ENCODE results near the gene YY1.
"Not testable (repeated sequence)": the region's sequence is repeated elsewhere in the genome, so short reads cannot be mapped to it uniquely, and the experiment has no call there.

Gene YY1

DNA sequence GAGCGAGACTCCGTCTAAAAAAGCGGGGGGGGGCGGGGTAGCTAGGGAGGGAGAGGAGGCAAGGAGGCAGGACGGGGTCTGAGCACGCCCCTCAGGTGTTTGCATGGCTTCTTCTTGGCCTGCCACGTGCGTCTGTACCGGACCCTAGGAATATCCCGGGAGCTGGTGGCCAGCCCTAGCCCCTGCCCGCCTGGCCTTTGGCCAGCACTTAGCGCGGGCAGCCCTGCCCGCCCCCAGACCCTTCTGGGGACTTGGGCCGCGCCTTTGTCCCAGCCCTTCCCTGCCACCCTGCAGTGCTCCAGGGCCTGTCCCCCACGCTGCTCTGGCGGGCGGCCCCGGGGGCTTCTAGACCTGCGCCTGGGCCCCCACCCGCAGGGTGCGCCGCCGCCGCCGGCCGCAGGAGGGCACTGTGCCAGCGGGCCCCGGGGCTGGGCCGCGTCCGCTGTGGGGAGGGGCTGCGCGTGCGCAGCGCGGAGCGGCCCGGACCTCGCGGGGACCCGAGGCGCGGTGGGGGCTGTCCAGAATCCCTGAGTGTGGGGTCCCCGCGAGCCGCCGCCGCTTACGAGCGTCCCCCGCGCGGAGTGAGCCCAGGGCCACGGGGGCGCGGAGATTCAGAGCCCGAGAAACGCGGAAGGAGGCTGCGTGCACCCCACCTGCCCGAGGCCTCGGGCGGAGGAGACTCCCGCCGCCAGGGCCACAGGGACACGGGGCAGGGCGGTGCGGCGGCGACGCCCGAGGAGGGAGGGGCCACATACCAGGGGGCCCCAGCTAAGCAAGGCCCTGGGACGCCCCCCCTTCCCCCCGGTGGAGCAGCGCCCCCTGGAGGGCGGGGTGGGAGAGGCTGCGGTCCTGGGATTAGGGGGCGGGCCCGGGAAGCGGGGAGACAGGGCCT is 46.3 kb downstream of the YY1 start:
- peak; percentile 83 for DNase-seq

DNA sequence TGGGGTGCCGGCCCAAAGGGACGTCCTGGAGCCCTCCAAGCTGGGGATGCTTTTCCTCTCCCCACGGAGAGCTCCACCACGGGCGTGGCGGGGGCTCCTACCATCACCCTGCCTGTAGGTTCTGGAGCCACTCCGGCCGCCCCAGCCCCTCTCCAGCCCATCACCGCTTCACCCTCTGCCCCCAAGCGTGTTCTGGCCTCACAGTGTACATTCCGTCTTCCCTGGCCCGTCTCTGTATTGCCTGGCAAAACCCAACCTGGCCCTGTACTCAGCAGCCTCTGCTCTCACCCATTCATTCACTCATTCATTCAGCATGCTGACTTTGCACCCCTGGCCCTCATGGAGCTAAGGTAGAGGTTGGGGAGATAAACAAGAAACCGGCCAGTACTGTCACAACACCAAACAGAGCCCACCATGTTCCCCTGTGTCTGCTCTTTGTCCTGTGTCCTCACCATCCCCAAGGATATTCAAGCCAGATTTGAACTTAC is 47.0 kb downstream of the YY1 start:
- DNase-seq, result no peak

DNA sequence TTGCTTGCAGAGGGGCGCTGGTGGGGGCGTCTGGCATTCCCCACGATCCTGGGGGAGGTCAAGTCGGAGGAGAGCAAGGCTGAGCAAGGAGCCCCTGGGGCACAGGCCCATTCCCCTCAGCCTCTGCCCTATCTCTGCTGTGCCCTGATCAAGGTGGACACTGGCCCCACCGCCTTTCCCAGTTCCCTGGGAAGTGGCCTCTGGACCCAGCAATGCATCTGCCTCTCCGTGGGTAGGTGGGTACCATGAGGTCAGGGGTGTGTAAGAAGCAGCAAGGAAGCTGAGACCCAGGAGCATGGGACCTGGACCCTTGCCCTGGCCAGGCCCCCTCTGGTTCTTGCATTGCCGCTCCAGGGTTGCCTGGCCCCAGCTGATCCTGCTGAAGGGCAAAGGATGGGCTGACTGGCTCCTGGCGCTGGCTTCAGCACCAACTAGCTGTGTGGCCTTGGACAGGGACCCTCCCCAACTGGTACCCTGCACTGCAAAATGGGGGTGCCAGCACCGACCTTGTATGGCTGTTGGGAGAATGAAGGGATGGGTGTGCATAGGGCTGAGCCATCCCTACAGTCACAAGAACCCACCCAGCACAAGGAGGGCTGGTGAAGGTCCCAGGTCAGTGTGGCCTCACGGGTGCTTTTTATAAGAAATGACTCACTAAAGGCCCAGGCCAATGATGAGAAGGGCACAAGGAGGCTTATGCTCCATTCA is 47.7 kb downstream of the YY1 start:
- no peak for DNase-seq

DNA sequence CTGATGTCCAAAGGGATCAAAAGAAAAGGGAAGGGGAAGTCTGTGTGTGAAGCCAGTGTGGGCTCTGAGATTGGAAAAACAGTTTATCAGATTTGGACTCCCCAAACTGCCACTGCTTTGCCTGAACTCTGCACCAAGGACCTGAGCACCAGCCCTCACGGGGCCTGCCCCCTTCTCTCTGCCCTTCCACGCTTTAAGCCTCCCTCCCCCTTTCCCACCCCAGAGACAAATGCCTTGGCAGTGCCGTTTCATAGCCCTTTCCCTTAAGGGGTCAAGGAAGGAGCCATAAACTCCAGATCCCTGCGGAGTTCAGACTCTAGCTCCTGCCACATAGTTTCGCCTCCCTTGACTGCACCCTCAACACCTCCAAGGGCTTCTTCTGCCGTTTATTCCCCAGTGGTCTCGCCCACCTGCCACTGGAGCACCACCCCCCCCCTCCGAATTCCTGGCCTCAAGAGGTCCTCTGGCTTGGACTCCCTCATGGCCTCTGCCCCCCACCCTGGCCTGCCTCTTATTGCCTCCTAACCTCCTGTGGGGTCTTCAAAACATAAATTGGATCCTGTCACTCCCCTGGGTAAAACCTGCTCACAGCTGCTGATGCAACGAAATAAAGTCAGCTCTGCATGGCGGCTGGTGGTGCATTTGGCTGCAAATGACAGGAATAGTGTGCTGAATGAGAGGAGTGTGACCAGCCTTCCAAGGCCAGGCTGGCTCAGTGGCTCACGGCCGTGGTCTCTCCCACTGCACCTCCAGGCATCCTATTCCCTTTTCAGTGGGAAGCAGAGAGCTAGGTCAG is 48.5 kb downstream of the YY1 start:
- no peak for DNase-seq

DNA sequence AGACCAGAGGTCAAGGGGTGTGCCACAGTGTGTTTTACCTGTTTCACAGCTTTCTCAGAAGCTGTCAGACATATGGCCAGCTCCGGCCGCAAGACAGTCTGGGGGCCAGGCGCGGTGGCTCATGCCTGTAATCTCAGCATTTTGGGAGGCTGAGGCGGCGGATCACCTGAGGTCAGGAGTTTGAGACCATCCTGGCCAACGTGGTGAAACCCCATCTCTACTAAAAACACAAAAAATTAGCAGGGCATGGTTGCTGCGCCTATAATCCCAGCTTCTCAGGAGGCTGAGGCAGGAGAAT is 49.0 kb downstream of the YY1 start:
- not testable (repeated sequence) for DNase-seq

DNA sequence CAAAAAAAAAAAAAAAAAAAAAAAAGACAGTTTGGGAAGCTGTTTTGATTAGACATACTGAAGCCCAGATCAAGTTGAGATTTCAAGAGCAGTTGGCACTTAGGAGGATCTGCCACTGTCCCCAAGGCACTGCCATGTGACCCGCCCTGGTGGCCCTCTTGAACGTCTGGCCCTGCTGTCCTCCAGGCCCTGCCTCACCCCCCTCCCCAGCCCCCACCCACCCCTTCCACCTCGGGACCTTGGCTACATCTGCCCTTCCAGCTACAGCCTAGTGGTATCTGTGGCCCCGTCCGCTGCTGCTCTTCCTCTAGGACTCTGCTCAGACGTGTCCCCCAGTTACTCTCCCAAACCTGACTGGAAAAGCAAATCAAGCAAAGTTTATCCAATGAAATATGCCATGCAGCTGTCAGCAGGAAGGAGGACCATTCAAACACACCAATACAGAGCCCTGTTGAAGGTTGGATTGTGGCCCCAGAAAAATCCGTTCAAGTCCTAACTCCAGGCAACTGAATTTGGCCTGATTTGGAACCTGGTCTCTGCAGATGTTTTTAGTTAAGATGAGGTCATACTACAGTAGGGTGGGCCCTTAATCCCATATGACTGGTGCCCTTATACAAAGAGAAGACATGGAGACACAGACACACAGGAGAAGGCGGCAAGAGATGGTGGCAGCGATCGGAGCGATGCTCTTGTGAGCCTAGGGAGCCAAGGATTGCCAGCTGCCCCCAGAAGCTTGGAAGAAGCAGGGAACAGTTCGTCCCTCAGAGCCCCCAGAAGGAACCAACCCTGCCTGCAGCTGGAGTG is 49.6 kb downstream of the YY1 start:
- DNase-seq, result no peak

DNA sequence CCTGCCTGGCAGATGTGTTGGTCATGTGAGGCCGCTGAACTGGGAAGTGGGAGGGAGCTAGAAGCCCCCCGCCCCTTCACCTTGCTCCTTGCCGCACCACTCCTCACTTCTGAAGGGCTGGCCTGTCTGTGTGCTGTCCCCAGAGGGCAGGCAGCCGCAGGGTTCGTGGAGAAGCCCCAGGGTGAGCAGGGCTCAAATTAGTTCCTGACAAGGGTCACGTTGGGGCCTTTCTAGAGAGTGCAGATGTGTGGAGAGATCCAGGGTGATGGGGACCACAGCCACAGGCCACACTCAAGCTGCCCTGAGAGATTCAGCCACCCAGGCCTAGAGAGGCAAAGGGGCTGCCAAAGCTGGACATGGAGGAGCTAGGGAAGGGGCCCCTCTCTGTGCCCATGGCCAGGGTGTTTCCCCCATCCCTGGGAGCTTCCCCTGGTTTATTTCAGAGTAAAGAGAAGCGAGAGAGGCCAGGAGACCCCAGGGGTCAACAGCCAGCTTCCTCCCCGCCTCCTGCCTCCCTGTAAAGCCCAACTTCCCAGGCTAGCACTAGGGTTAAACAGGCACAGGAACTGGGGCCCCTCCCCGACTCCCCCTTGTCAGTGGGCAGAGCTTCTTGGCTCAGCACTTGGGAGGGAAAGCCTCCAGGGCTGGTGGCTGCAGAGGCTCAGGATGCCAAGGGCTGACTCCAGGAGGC is 51.1 kb downstream of the YY1 start:
- DNase-seq, result no peak

DNA sequence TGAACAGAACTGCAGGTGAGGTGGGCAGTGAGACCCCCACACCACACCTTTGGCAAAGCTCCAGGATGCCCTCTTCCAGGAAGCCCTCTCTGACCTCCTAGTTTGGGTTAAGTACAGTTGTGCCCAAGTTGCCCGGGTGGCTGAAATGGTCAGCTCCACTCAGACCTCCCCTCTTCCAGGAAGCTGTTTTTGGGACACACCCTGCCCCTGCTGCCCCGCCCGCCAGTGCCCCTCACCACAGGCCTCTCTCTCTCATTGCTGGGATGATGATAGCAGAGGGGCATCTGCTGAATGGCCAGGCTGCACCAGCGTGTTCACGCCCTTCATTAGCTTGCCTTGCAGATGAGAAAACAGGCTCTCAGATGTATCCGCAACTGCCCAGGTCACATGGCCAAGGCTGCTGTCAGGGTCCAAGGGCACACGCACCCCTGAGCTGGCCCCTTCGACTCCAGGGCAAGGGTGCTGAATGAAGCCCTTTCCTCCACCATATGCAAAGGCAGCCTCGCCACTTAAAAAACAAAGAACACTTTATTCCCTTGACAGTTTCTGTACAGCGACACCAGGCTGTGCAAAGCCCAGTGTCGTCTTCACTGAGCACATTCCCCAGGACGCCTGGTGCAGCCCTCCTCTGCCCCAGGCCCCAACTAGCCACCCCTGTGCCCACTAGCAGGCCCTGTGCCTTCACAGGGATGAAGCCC is 51.8 kb downstream of the YY1 start:
- no peak for DNase-seq

DNA sequence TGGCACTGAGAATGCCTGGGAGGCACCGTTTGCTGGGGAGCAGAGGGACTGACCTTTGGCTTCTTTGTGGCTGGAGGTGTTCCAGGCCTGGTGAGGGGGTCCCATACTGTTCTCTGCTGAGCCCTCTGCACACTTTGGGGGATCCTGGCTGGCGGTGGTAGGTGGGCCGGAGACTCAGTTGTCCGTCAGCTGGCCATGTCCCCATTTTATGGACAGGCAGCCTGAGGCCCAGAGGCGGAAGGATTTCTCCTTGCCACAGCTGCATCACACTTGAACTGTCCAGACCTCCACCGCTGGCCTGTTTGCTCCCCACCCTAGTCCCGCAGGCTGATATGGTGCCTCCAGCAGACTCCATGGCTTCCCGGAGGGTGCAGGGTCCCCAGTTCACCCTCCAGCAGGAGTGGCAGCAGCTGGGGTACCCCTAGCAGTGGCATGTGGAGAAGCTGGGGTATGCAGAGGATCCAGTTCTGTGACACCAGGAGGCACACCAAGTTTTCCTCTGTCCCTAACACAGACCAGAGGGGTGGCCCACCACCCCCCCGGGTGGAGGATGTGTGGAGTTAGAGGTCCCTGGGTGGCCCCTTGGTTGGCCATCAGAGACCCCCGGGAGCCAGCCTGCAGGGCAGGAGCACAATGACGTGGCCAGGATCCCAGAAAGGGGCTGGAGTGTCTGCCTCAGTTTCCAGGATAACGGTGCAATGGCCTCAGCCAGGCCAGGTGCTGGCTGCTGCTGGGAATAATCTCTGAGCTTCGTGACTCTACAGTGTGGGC is 52.5 kb downstream of the YY1 start:
- DNase-seq, result no peak

DNA sequence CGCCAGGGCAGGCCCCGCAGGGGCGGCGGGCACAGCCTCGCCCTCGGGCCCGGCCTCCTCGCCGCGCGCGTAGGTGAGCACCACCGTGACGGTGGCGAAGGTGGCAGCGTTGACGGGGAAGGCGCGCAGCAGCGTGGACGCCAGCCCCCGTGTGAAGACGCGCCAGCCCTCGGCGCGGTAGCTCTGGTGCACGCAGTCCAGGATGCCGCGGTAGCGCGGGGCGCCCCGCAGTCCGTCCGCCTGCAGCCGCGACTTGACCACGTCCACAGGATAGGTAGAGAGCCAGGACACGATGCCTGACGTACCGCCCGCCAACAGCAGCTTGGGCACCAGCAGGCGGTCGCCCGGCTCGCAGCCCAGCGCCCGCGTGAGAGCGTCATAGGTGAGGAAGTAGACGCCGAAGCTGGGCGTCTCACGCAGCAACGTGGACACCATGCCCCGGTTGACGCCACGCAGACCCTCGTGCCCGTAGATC is 53.4 kb downstream of the YY1 start:
- no peak for DNase-seq

DNA sequence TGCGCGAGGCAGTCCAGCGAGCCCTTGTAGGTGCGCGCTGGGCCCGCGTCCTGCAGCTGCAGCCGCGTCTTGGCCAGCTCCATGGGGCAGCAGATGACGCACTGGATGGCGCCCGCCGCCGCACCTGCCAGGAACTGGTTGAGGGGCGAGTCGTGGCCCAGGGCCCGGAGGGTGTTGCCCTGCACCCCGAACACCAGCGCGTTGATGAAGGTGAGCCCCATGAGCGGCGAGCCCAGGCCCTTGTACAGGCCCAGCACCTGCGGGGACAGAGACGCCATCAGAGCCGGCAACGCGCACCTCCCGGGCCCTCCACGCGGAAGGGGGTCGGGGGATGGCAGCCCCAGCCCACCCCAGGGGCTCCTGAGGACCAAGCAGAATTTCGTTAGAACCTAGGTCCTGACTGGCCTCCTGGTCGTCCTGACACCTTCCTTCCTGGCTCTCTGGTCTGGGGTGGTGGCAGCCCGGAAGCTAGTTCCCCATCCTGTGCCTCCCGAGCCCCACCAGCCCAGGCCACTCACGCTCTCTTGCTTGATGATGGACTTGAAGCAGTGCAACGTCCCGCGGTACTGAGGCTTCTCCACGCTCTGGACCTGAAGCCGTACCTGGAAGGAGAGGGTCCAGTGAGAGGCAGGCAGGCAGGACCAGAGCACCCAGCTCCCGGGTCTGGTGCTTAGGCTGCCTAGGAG is 54.0 kb downstream of the YY1 start:
- no peak for DNase-seq

DNA sequence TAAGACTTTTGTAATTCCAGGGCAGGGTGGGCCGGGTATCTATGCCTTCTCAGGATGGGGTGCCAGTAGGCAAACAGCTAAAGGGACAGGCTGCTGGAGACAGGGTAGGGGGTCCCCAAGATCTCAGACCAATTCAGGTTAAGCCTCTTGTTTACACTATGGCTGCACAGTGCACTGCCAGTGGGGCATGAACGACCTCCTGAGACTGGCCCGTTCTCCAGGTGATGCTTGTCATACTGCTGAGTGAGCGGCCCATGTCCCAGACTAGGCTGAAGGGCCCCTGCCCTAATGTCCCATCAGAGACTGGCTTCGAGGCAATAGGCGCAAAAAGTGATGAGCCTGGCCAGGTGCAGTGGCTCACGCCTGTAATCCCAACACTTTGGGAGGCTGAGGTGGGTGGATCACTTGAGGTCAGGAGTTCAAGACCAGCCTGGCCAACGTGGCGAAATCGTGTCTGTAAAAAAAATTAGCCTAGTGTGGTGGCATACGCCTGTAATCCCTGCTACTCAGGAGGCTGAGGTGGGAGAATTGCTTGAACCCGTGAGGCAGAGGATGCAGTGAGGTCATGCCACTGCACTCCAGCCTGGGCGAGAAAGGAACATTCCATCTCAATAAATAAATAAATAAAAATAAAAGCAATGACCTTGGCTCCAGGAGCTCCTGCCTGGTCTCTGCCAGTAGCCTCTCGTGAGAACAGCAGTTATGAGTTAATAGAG is 54.7 kb downstream of the YY1 start:
- DNase-seq, result no peak

DNA sequence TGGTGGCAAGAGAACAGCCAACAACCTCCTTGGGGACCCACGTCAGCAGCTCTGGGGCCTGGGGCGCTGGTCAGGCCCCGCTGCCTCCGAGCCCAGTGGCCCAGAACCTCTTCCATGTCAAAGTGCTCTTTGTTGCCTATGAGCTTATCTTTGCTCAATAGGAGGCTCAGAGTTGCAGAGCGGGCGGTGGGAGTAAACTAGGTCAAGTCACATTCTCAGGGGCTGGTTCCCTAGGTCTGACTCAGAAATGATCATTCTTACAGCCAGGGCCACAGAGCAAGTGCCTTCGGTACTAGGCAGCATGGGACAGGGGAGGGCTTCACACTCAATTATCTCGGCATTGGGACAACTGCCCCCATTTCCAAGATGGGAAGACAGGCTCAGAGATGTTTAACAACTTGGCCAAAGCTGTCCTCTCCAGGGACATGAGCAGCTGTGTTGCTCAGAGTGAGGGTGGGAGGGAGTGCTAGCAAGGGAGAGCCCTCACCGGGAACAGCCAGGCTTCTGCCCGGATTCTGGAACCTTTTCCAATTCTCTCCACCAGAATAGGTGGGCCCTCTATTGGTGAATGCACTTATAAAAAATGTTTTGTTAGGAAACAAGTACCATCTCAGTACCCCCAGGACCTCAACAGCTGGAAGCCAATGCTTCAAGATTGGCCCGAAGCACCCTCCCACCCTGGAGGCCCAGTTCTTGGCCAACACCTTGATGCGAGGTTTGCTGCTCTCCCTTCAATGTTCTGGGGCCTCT is 55.4 kb downstream of the YY1 start:
- DNase-seq, result no peak

DNA sequence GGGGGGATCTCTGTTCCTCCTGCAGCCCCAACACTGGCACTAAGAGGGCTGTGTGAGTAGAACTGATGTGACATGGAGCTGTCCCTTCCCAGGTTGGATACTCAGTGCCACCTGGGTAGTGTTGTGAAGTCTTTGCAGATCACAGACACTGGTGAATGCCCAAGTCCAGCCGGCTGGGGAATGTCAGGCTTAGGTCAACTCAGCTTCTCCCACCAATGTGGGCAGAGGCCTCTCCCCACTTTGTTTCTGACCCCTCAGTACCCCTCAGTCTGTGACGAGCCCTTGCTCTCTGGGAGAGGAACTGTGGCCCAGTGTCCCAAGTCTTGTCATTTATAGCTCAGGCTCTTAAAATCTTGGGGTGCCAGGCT is 56.0 kb downstream of the YY1 start:
- DNase-seq, result no peak

DNA sequence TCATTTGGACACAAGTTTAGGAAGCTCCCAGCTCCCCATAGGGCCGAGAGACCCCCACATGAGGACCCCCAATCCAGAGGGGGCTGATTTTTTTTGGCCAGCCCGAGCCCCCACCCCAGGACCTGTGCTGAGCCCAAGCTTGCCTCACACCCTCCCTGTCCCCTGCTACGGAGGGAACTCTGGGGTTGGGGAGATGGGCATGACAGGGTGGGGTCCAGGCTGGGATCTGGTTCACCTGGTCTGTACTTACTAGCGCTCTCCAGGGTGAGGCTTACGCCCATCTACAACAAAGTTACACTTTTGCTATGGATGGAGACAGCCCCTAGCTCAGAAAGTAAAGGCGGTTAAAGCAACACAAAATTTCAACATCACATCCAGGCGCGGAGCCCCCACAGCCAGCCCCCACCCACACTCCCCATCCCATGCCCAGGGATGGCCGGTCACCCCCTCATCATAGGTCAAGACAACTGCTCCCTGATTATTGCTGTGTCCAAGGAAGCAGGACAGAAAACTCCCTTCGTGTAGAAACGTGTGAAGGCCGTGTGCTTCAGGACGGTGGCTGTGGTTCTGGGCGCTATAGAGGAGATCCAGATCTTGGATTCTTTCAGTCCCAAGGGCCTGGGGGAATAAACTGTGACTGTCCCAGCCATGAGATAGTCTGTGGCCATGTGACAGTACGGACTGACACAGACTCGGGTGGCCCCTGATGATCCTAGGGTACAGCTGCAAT is 56.6 kb downstream of the YY1 start:
- DNase-seq, result no peak

DNA sequence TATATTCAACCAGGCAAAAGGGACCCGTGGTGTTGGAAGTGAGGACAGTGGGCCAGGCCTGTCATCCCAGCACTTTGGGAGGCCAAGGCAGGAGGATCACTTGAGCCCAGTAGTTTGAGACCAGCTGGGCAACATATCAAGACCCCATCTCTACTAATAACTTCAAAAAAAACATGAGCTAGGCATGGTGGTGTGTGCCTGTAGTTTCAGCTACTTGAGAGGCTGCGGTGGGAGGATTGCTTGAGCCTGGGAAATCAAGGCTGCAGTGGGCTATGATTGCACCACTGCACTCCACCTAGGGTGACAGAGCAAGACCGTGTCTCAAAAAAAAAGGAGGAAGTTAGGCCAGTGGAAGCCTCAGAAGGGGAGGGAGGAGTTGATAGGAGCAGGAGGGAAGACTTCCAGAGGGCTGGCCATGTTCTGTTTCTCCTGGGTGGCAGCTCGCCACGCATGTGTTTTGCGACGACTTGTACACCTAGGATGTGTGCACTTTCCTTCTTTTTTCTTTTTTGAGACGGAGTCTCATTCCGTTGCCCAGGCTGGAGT is 57.2 kb downstream of the YY1 start:
- DNase-seq, result no peak

DNA sequence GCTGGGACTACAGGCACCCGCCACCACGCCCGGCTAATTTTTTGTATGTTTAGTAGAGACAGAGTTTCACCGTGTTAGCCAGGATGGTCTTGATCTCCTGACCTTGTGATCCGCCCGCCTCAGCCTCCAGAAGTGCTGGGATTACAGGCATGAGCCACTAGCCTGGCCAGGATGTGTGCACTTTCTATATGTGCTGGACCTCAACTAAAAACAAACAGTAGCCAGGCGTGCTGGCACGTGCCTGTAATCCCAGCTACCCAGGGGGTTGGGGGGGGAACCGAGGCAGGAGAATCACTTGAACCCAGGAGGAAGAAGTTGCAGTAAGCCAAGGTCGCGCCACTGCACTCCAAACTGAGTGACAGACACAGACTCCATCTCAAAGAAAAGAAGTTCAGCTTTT is 57.8 kb downstream of the YY1 start:
- not testable (repeated sequence) for DNase-seq
